ENCODE results near the gene GRK5. TPM values are rescaled to one million over a fixed set of nuclear protein-coding genes. Genes with fewer than 3 reads are reported as not detected.
"Not testable (repeated sequence)": the region's sequence is repeated elsewhere in the genome, so short reads cannot be mapped to it uniquely, and the experiment has no call there.

GRK5 gene
- total and polyA plus RNA-seq, 9 of the 15 experiments (the other 6 are each of a cell fraction or from before 2014, with no cell fraction given), result 0.46 to 0.83 (median 0.67) TPM; not detected in 2

GRCh38 chr10:119462773-119463172 is 255.4 kb downstream of the GRK5 start:
- Histone ChIP-seq H3K4me3 (no peak overlapping the region), H3K27me3 (ENCODE audit: control insufficient read depth in 2 of 2, insufficient read depth in 2 of 2, low read length in 2 of 2) (peaks cover 0 to 10% of the 10 kb centered on the region in 2 experiments; a peak in 4 of 5 replicates), H2AFZ (ENCODE audit: low read depth, low read length) (no peak overlapping the region), H4K20me1 (replicated peaks; ENCODE audit: control insufficient read depth, insufficient read depth, low read length) (no peaks in the 10 kb centered on the region), H3K36me3 (ENCODE audit: control insufficient read depth, insufficient read depth, low read length) (no peaks in the 10 kb centered on the region), H3K4me2 (ENCODE audit: insufficient read depth, low read length) (no peak overlapping the region), H3K9me1 (ENCODE audit: control insufficient read depth, insufficient read depth, low read length) (no peaks in the 10 kb centered on the region), H3K9ac (ENCODE audit: insufficient read depth in 1 of 2, low read depth in 2 of 2, low read length in 2 of 2) (no peak overlapping the region), H3K27ac (ENCODE audit: extremely low read depth, low read depth, low read length) (no peak overlapping the region), H3K79me2 (ENCODE audit: control insufficient read depth, insufficient read depth, low read length) (no peaks in the 10 kb centered on the region), H3K4me1 (replicated peaks in 1 of 2; ENCODE audit: control insufficient read depth in 2 of 2, insufficient read depth in 2 of 2, low read length in 2 of 2) (peaks cover 5 to 8% of the 10 kb centered on the region in 2 experiments; a peak in 3 of 5 replicates), H3K9me3 (replicated peaks; ENCODE audit: control insufficient read depth, insufficient read depth, low read depth, low read length) (no peaks in the 10 kb centered on the region)
- ChIA-PET POLR2A (no interaction called here), CTCF (ENCODE audit: low intra/inter-chr PET ratio) (no interaction called here)
- WGBS (ENCODE audit: insufficient coverage, low coverage, missing lambda C conversion rate), result 0% methylated on average over 3 of the region's 4 CpGs
- DNase-seq (ENCODE audit: extremely low read depth in 1 of 4, low spot score in 3 of 4) (no peak), ATAC-seq (no peak), FAIRE-seq (no peak)
- BruUV-seq (replicated peaks), result no TSS peak
- intact Hi-C loops (cut with micrococcal nuclease), result no loop called here
- TF ChIP-seq RBM17 (IDR thresholded peaks at IDR 0.05; ENCODE audit: borderline replicate concordance, low read depth, low read length) (no peak), MNT (conservative IDR thresholded peaks at IDR 0.05) (no peak), ATF1 (CRISPR knock-in tag; IDR thresholded peaks at IDR 0.05) (no peak), ATF1 (tag; IDR thresholded peaks at IDR 0.05) (no peak)
- in situ Hi-C loops (cut with MboI), result no loop called here

- DNase-seq (ENCODE audit: extremely low read depth in 1 of 4, low spot score in 3 of 4); H3K4me2 ChIP-seq (ENCODE audit: insufficient read depth, low read length); H3K9me3 ChIP-seq (replicated peaks; ENCODE audit: control insufficient read depth, insufficient read depth, low read depth, low read length); H3K36me3 ChIP-seq (ENCODE audit: control insufficient read depth, insufficient read depth, low read length); H3K27ac ChIP-seq (ENCODE audit: extremely low read depth, low read depth, low read length); in situ Hi-C loops (cut with MboI); H3K9ac ChIP-seq (ENCODE audit: insufficient read depth in 1 of 2, low read depth in 2 of 2, low read length in 2 of 2); H4K20me1 ChIP-seq (replicated peaks; ENCODE audit: control insufficient read depth, insufficient read depth, low read length); BruUV-seq (replicated peaks); H3K27me3 ChIP-seq (ENCODE audit: control insufficient read depth in 2 of 2, insufficient read depth in 2 of 2, low read length in 2 of 2); FAIRE-seq; intact Hi-C loops (cut with micrococcal nuclease); H3K79me2 ChIP-seq (ENCODE audit: control insufficient read depth, insufficient read depth, low read length); ATAC-seq; POLR2A ChIA-PET; H3K4me1 ChIP-seq (replicated peaks in 1 of 2; ENCODE audit: control insufficient read depth in 2 of 2, insufficient read depth in 2 of 2, low read length in 2 of 2); H3K4me3 ChIP-seq; CTCF ChIA-PET (ENCODE audit: low intra/inter-chr PET ratio); H2AFZ ChIP-seq (ENCODE audit: low read depth, low read length); H3K9me1 ChIP-seq (ENCODE audit: control insufficient read depth, insufficient read depth, low read length): not testable (repeated sequence)
- 0% methylated on average over 1 of the region's 2 CpGs for WGBS (ENCODE audit: insufficient coverage, low coverage, missing lambda C conversion rate)
- TF ChIP-seq ZNF431 (CRISPR knock-in tag; IDR thresholded peaks at IDR 0.05), result peak; percentile 81
These were observed 255.8 kb downstream of the GRK5 start for GRCh38 chr10:119463195-119463594.

All from K562 (cell line).